Activated naive CD4-positive, alpha-beta T cell treated with anti-CD3 and anti-CD28 coated beads, Interleukin-2, amount 50 U/mL, for 72 hours (primary cell): ENCODE results near the gene MICU2. TPM values are rescaled to one million over a fixed set of nuclear protein-coding genes. Genes with fewer than 3 reads are reported as not detected.

Experiments
- total RNA-seq, 2 donors: library from RNA; stranded (reverse); gene quantifications; one replicate each; pipeline ENCODE4 v1.2.3, GENCODE V29; 2022

MICU2 gene
- total RNA-seq, 2 donors from 2014 or later = 30.1 to 53.2 TPM

Other genes starting within 250 kb of the MICU2 start
- gene ZDHHC20, start 144.9 kb downstream of the MICU2 start, total RNA-seq = 10 to 100 TPM; 42.6 to 44.1 TPM
- under 1 TPM; 0.18 to 0.54 TPM for gene FGF9, start 66.9 kb upstream of the MICU2 start, total RNA-seq